Measurements from ENCODE around the gene FBN2. TPM values are rescaled to one million over a fixed set of nuclear protein-coding genes. Genes with fewer than 3 reads are reported as not detected.
A peak's percentile ranks its signal among the peaks of the same experiment; 100 is the strongest.

Gene FBN2
- total RNA-seq, 1 donor from 2014 or later: 0.11 TPM

GRCh38 chr5:128216860-128217531 lies 321.0 kb downstream of the FBN2 start:
- H3K27me3 ChIP-seq: no peaks in the 10 kb centered on the region
- no peaks in the 10 kb centered on the region for H3K36me3 ChIP-seq
- H3K4me3 ChIP-seq: no peak overlapping the region
- no peak overlapping the region for H3K27ac ChIP-seq
- H3K9me3 ChIP-seq: no peaks in the 10 kb centered on the region
- no peak for TF ChIP-seq CTCF (IDR thresholded peaks at IDR 0.05)
- DNase-seq (ENCODE audit: low spot score in 2 of 2): peak in 1 of 2 donors; percentile 64
- no peaks in the 10 kb centered on the region for H3K4me1 ChIP-seq
- intact Hi-C loops (cut with DNase I): loop anchor here (2.0 kb wide), 1 partner anchor 628 kb away; no protein-coding TSS in a partner anchor

- Histone ChIP-seq H3K27ac (no peak overlapping the region), H3K4me3 (no peak overlapping the region), H3K36me3 (no peaks in the 10 kb centered on the region), H3K4me1 (no peaks in the 10 kb centered on the region), H3K27me3 (no peaks in the 10 kb centered on the region), H3K9me3 (no peaks in the 10 kb centered on the region)
- DNase-seq (ENCODE audit: low spot score in 2 of 2): no peak
- intact Hi-C loops (cut with DNase I): loop anchor here (2.0 kb wide), 1 partner anchor 629 kb away; no protein-coding TSS in a partner anchor
- no peak for TF ChIP-seq CTCF (IDR thresholded peaks at IDR 0.05)
Observed at GRCh38 chr5:128216285-128216684, 321.8 kb downstream of the FBN2 start.

GRCh38 chr5:128213833-128214232 lies 324.2 kb downstream of the FBN2 start:
- Histone ChIP-seq H3K27ac (no peak overlapping the region), H3K36me3 (no peaks in the 10 kb centered on the region), H3K9me3 (no peaks in the 10 kb centered on the region), H3K27me3 (no peaks in the 10 kb centered on the region), H3K4me3 (no peak overlapping the region), H3K4me1 (no peaks in the 10 kb centered on the region)
- intact Hi-C loops (cut with DNase I): loop anchor here (5.0 kb wide), 1 partner anchor 1553 kb away; no protein-coding TSS in a partner anchor
- no peak for TF ChIP-seq CTCF (IDR thresholded peaks at IDR 0.05)
- DNase-seq (ENCODE audit: low spot score in 2 of 2): no peak

GRCh38 chr5:128213340-128213739 lies 324.7 kb downstream of the FBN2 start:
- Histone ChIP-seq H3K4me1 (no peaks in the 10 kb centered on the region), H3K4me3 (no peak overlapping the region), H3K36me3 (no peaks in the 10 kb centered on the region), H3K9me3 (no peaks in the 10 kb centered on the region), H3K27me3 (no peaks in the 10 kb centered on the region), H3K27ac (no peak overlapping the region)
- peak in 2 of 3 experiments; percentile 31 to 59 for TF ChIP-seq CTCF (IDR thresholded peaks at IDR 0.05)
- DNase-seq (ENCODE audit: low spot score in 2 of 2): no peak
- intact Hi-C loops (cut with DNase I): loop anchor here (5.0 kb wide), 1 partner anchor 1554 kb away; no protein-coding TSS in a partner anchor

- intact Hi-C loops (cut with DNase I): loop anchor here (5.0 kb wide), 1 partner anchor 1555 kb away; no protein-coding TSS in a partner anchor
- H3K4me1 ChIP-seq: no peaks in the 10 kb centered on the region
- no peak overlapping the region for H3K4me3 ChIP-seq
- H3K27ac ChIP-seq: no peak overlapping the region
- H3K36me3 ChIP-seq: no peaks in the 10 kb centered on the region
- no peak for TF ChIP-seq CTCF (IDR thresholded peaks at IDR 0.05)
- no peaks in the 10 kb centered on the region for H3K9me3 ChIP-seq
- no peak for DNase-seq (ENCODE audit: low spot score in 2 of 2)
- H3K27me3 ChIP-seq: no peaks in the 10 kb centered on the region
Observed at GRCh38 chr5:128212191-128212806, 325.7 kb downstream of the FBN2 start.

Data from ascending aorta (tissue), 2 donors.